H1 (cell line): ENCODE results near the gene WDR27. TPM values are rescaled to one million over a fixed set of nuclear protein-coding genes. Genes with fewer than 3 reads are reported as not detected.

Source experiments
- ATF3 ChIP-seq: IDR thresholded peaks from 2 replicates; pipeline ENCODE4 v1.6.1; 2011; ENCODE audit warnings: low read depth, mild to moderate bottlenecking, low read length; ENCODE audit not compliant: insufficient read depth
- CBX8 ChIP-seq: fragments of 300-800, 300-1000 bp; sonication (generic); IDR thresholded peaks from 2 replicates; pipeline ENCODE4 v1.7.1; 2016; ENCODE audit warnings: low read depth, low read length, borderline replicate concordance
- CHD1 ChIP-seq: IDR thresholded peaks from 2 replicates; pipeline ENCODE4 v1.6.1; 2012; ENCODE audit warnings: low read depth, low read length, improper control_type of control experiment
- CHD2 ChIP-seq: IDR thresholded peaks from 2 replicates; pipeline ENCODE4 v1.6.1; 2012; ENCODE audit warnings: low read length, improper control_type of control experiment
- CHD7 ChIP-seq: fragments of 300-600 bp; sonication (generic); IDR thresholded peaks from 2 replicates; pipeline ENCODE4 v1.7.1; 2012; ENCODE audit warnings: low read length, moderate library complexity, mild to moderate bottlenecking, inconsistent platforms; ENCODE audit not compliant: insufficient replicate concordance
- EZH2 ChIP-seq: fragments of 200-600 bp; sonication (generic); IDR thresholded peaks from 2 replicates; pipeline ENCODE4 v1.7.1; 2012; ENCODE audit warnings: low read depth, mild to moderate bottlenecking, moderate library complexity, low read length, inconsistent platforms; ENCODE audit not compliant: severe bottlenecking
- HDAC6 ChIP-seq: IDR thresholded peaks from one replicate; pipeline ENCODE4 v1.7.1; 2012; ENCODE audit warnings: low read depth, mild to moderate bottlenecking, inconsistent platforms, low read length, moderate library complexity
- JUN ChIP-seq: IDR thresholded peaks from 2 replicates; pipeline ENCODE4 v1.6.1; 2011; ENCODE audit warnings: low read depth, mild to moderate bottlenecking, improper control_type of control experiment, low read length
- JUND ChIP-seq: IDR thresholded peaks from 2 replicates; pipeline ENCODE4 v1.6.1; 2011; ENCODE audit warnings: mild to moderate bottlenecking, improper control_type of control experiment, low read length
- NRF1 ChIP-seq: IDR thresholded peaks from 2 replicates; pipeline ENCODE4 v1.6.1; 2011; ENCODE audit warnings: mild to moderate bottlenecking, low read depth, low read length, improper control_type of control experiment
- POLR2AphosphoS5 ChIP-seq: IDR thresholded peaks from 2 replicates; pipeline ENCODE4 v1.6.1; 2011; ENCODE audit warnings: low read depth, low read length
- SP4 ChIP-seq: IDR thresholded peaks from 2 replicates; pipeline ENCODE4 v1.6.1; 2012; ENCODE audit warnings: low read length, inconsistent platforms
- TCF12 ChIP-seq: IDR thresholded peaks from 2 replicates; pipeline ENCODE4 v1.6.1; 2011; ENCODE audit warnings: low read depth, mild to moderate bottlenecking, low read length
- polyA plus RNA-seq, 7 experiments: library from polyadenylated mRNA; depleted of rRNA in 3 of 7; stranded (reverse) in 5 of 7; unstranded in 2 of 7; fragments of >200 nt in 5 of 7; fragments of 200-250 nt in 2 of 7; gene quantifications; 1 replicate in 5 of 7; 2 replicates in 1 of 7; 4 replicates in 1 of 7; pipeline versions ENCODE4 v1.2.1 to v1.2.3, GENCODE V29; 2011 to 2013; ENCODE audit warnings: missing spikeins in 2 of 7, mixed read lengths in 2 of 7
- total RNA-seq: library from RNA; stranded (reverse); fragmentation: NEBNext Ultra II Directional; extraction: Animal tissue kit (Norgen Biotek cat#: 25700); gene quantifications from 2 replicates; pipeline ENCODE4 v1.2.1, GENCODE V29; 2021

The WDR27 gene
- total and polyA plus RNA-seq, 2 of the 8 experiments (the other 6 are each of a cell fraction or from before 2014, with no cell fraction given): 53.6 to 68.6 TPM

GRCh38 chr6:169449221-169449620 is 252.6 kb downstream of the WDR27 start (continued):
- TF ChIP-seq CHD7: no peak
- no peak for TF ChIP-seq SP4
- no peak for TF ChIP-seq EZH2
- TF ChIP-seq JUND: no peak
- TF ChIP-seq CHD2: no peak
- no peak for TF ChIP-seq HDAC6
- TF ChIP-seq NRF1: no peak
- no peak for TF ChIP-seq JUN
- TF ChIP-seq ATF3: no peak
- TF ChIP-seq TCF12: no peak
- TF ChIP-seq CBX8: no peak
- no peak for TF ChIP-seq POLR2AphosphoS5
- no peak for TF ChIP-seq CHD1
